Stomach smooth muscle (tissue), 2 donors: Measurements from ENCODE around the gene SLC25A29.
"Not testable (repeated sequence)": the region's sequence is repeated elsewhere in the genome, so short reads cannot be mapped to it uniquely, and the experiment has no call there.

ENCODE experiments used
- H3K27ac ChIP-seq: one replicate; pipeline ENCODE4 v1.7.0; 2013; ENCODE audit warnings: mild to moderate bottlenecking, low read length, inconsistent platforms
- H3K27me3 ChIP-seq, 2 donors: one replicate each; pipeline ENCODE4 v1.7.0; 2013; ENCODE audit warnings: low read length in 2 of 2; ENCODE audit not compliant: insufficient read depth in 2 of 2, control insufficient read depth in 1 of 2
- H3K36me3 ChIP-seq, 2 donors: one replicate each; pipeline ENCODE4 v1.7.0; 2013; ENCODE audit warnings: low read length in 2 of 2; ENCODE audit not compliant: control insufficient read depth in 2 of 2, insufficient read depth in 2 of 2
- H3K4me1 ChIP-seq: one replicate; pipeline ENCODE4 v1.7.0; 2013; ENCODE audit warnings: low read length; ENCODE audit not compliant: control insufficient read depth, insufficient read depth
- H3K4me3 ChIP-seq, 2 donors: one replicate each; pipeline ENCODE4 v1.7.0; 2013; ENCODE audit warnings: low read length in 2 of 2
- H3K9ac ChIP-seq, 2 donors: one replicate each; pipeline ENCODE4 v1.7.0; 2013; ENCODE audit warnings: low read length in 2 of 2, mild to moderate bottlenecking in 1 of 2
- H3K9me3 ChIP-seq, 2 donors: one replicate each; pipeline ENCODE4 v1.7.0; 2013; ENCODE audit warnings: low read length in 2 of 2; ENCODE audit not compliant: control insufficient read depth in 2 of 2
- donor health status: healthy.
- donor health status: Pancreatic carcinoma.

Gene SLC25A29

DNA sequence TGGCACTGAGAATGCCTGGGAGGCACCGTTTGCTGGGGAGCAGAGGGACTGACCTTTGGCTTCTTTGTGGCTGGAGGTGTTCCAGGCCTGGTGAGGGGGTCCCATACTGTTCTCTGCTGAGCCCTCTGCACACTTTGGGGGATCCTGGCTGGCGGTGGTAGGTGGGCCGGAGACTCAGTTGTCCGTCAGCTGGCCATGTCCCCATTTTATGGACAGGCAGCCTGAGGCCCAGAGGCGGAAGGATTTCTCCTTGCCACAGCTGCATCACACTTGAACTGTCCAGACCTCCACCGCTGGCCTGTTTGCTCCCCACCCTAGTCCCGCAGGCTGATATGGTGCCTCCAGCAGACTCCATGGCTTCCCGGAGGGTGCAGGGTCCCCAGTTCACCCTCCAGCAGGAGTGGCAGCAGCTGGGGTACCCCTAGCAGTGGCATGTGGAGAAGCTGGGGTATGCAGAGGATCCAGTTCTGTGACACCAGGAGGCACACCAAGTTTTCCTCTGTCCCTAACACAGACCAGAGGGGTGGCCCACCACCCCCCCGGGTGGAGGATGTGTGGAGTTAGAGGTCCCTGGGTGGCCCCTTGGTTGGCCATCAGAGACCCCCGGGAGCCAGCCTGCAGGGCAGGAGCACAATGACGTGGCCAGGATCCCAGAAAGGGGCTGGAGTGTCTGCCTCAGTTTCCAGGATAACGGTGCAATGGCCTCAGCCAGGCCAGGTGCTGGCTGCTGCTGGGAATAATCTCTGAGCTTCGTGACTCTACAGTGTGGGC lies 14.8 kb downstream of the SLC25A29 start:
- peaks cover 22% of the 10 kb centered on the region for H3K4me1 ChIP-seq
- peaks cover 0 to 8% of the 10 kb centered on the region in 2 donors for H3K36me3 ChIP-seq
- no peak overlapping the region for H3K4me3 ChIP-seq
- no peak overlapping the region for H3K27ac ChIP-seq
- no peaks in the 10 kb centered on the region for H3K9me3 ChIP-seq
- H3K9ac ChIP-seq = no peak overlapping the region
- H3K27me3 ChIP-seq = no peaks in the 10 kb centered on the region

DNA sequence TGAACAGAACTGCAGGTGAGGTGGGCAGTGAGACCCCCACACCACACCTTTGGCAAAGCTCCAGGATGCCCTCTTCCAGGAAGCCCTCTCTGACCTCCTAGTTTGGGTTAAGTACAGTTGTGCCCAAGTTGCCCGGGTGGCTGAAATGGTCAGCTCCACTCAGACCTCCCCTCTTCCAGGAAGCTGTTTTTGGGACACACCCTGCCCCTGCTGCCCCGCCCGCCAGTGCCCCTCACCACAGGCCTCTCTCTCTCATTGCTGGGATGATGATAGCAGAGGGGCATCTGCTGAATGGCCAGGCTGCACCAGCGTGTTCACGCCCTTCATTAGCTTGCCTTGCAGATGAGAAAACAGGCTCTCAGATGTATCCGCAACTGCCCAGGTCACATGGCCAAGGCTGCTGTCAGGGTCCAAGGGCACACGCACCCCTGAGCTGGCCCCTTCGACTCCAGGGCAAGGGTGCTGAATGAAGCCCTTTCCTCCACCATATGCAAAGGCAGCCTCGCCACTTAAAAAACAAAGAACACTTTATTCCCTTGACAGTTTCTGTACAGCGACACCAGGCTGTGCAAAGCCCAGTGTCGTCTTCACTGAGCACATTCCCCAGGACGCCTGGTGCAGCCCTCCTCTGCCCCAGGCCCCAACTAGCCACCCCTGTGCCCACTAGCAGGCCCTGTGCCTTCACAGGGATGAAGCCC lies 15.5 kb downstream of the SLC25A29 start:
- Histone ChIP-seq H3K27ac (no peak overlapping the region), H3K27me3 (no peaks in the 10 kb centered on the region), H3K4me1 (peaks cover 26% of the 10 kb centered on the region), H3K36me3 (peaks cover 0 to 8% of the 10 kb centered on the region in 2 donors), H3K9ac (no peak overlapping the region), H3K4me3 (no peak overlapping the region), H3K9me3 (no peaks in the 10 kb centered on the region)

DNA sequence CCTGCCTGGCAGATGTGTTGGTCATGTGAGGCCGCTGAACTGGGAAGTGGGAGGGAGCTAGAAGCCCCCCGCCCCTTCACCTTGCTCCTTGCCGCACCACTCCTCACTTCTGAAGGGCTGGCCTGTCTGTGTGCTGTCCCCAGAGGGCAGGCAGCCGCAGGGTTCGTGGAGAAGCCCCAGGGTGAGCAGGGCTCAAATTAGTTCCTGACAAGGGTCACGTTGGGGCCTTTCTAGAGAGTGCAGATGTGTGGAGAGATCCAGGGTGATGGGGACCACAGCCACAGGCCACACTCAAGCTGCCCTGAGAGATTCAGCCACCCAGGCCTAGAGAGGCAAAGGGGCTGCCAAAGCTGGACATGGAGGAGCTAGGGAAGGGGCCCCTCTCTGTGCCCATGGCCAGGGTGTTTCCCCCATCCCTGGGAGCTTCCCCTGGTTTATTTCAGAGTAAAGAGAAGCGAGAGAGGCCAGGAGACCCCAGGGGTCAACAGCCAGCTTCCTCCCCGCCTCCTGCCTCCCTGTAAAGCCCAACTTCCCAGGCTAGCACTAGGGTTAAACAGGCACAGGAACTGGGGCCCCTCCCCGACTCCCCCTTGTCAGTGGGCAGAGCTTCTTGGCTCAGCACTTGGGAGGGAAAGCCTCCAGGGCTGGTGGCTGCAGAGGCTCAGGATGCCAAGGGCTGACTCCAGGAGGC lies 16.2 kb downstream of the SLC25A29 start:
- Histone ChIP-seq H3K27ac (no peak overlapping the region), H3K4me1 (peaks cover 24% of the 10 kb centered on the region), H3K9me3 (no peaks in the 10 kb centered on the region), H3K4me3 (no peak overlapping the region), H3K9ac (no peak overlapping the region), H3K36me3 (peaks cover 0 to 8% of the 10 kb centered on the region in 2 donors), H3K27me3 (no peaks in the 10 kb centered on the region)

DNA sequence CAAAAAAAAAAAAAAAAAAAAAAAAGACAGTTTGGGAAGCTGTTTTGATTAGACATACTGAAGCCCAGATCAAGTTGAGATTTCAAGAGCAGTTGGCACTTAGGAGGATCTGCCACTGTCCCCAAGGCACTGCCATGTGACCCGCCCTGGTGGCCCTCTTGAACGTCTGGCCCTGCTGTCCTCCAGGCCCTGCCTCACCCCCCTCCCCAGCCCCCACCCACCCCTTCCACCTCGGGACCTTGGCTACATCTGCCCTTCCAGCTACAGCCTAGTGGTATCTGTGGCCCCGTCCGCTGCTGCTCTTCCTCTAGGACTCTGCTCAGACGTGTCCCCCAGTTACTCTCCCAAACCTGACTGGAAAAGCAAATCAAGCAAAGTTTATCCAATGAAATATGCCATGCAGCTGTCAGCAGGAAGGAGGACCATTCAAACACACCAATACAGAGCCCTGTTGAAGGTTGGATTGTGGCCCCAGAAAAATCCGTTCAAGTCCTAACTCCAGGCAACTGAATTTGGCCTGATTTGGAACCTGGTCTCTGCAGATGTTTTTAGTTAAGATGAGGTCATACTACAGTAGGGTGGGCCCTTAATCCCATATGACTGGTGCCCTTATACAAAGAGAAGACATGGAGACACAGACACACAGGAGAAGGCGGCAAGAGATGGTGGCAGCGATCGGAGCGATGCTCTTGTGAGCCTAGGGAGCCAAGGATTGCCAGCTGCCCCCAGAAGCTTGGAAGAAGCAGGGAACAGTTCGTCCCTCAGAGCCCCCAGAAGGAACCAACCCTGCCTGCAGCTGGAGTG lies 17.7 kb downstream of the SLC25A29 start:
- H3K9ac ChIP-seq = no peak overlapping the region
- no peaks in the 10 kb centered on the region for H3K27me3 ChIP-seq
- H3K36me3 ChIP-seq = peaks cover 0 to 8% of the 10 kb centered on the region in 2 donors
- H3K4me3 ChIP-seq = no peak overlapping the region
- H3K27ac ChIP-seq = no peak overlapping the region
- peaks cover 18% of the 10 kb centered on the region for H3K4me1 ChIP-seq
- no peaks in the 10 kb centered on the region for H3K9me3 ChIP-seq

DNA sequence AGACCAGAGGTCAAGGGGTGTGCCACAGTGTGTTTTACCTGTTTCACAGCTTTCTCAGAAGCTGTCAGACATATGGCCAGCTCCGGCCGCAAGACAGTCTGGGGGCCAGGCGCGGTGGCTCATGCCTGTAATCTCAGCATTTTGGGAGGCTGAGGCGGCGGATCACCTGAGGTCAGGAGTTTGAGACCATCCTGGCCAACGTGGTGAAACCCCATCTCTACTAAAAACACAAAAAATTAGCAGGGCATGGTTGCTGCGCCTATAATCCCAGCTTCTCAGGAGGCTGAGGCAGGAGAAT lies 18.3 kb downstream of the SLC25A29 start:
- H3K9ac ChIP-seq, H3K27me3 ChIP-seq, H3K9me3 ChIP-seq, H3K36me3 ChIP-seq, H3K27ac ChIP-seq, H3K4me3 ChIP-seq: not testable (repeated sequence)
- H3K4me1 ChIP-seq = peaks cover 18% of the 10 kb centered on the region

DNA sequence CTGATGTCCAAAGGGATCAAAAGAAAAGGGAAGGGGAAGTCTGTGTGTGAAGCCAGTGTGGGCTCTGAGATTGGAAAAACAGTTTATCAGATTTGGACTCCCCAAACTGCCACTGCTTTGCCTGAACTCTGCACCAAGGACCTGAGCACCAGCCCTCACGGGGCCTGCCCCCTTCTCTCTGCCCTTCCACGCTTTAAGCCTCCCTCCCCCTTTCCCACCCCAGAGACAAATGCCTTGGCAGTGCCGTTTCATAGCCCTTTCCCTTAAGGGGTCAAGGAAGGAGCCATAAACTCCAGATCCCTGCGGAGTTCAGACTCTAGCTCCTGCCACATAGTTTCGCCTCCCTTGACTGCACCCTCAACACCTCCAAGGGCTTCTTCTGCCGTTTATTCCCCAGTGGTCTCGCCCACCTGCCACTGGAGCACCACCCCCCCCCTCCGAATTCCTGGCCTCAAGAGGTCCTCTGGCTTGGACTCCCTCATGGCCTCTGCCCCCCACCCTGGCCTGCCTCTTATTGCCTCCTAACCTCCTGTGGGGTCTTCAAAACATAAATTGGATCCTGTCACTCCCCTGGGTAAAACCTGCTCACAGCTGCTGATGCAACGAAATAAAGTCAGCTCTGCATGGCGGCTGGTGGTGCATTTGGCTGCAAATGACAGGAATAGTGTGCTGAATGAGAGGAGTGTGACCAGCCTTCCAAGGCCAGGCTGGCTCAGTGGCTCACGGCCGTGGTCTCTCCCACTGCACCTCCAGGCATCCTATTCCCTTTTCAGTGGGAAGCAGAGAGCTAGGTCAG lies 18.8 kb downstream of the SLC25A29 start:
- H3K36me3 ChIP-seq = peaks cover 0 to 8% of the 10 kb centered on the region in 2 donors
- H3K9me3 ChIP-seq = no peaks in the 10 kb centered on the region
- peaks cover 18% of the 10 kb centered on the region for H3K4me1 ChIP-seq
- no peaks in the 10 kb centered on the region for H3K27me3 ChIP-seq
- H3K4me3 ChIP-seq = no peak overlapping the region
- H3K27ac ChIP-seq = no peak overlapping the region
- H3K9ac ChIP-seq = no peak overlapping the region

DNA sequence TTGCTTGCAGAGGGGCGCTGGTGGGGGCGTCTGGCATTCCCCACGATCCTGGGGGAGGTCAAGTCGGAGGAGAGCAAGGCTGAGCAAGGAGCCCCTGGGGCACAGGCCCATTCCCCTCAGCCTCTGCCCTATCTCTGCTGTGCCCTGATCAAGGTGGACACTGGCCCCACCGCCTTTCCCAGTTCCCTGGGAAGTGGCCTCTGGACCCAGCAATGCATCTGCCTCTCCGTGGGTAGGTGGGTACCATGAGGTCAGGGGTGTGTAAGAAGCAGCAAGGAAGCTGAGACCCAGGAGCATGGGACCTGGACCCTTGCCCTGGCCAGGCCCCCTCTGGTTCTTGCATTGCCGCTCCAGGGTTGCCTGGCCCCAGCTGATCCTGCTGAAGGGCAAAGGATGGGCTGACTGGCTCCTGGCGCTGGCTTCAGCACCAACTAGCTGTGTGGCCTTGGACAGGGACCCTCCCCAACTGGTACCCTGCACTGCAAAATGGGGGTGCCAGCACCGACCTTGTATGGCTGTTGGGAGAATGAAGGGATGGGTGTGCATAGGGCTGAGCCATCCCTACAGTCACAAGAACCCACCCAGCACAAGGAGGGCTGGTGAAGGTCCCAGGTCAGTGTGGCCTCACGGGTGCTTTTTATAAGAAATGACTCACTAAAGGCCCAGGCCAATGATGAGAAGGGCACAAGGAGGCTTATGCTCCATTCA lies 19.6 kb downstream of the SLC25A29 start:
- Histone ChIP-seq H3K27me3 (no peaks in the 10 kb centered on the region), H3K9ac (no peak overlapping the region), H3K27ac (no peak overlapping the region), H3K4me1 (peaks cover 21% of the 10 kb centered on the region), H3K9me3 (no peaks in the 10 kb centered on the region), H3K36me3 (peaks cover 0 to 5% of the 10 kb centered on the region in 2 donors), H3K4me3 (no peak overlapping the region)

DNA sequence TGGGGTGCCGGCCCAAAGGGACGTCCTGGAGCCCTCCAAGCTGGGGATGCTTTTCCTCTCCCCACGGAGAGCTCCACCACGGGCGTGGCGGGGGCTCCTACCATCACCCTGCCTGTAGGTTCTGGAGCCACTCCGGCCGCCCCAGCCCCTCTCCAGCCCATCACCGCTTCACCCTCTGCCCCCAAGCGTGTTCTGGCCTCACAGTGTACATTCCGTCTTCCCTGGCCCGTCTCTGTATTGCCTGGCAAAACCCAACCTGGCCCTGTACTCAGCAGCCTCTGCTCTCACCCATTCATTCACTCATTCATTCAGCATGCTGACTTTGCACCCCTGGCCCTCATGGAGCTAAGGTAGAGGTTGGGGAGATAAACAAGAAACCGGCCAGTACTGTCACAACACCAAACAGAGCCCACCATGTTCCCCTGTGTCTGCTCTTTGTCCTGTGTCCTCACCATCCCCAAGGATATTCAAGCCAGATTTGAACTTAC lies 20.3 kb downstream of the SLC25A29 start:
- peaks cover 20% of the 10 kb centered on the region for H3K4me1 ChIP-seq
- no peaks in the 10 kb centered on the region for H3K27me3 ChIP-seq
- peak overlapping the region; percentile 70 to 73 for H3K9ac ChIP-seq
- no peaks in the 10 kb centered on the region for H3K9me3 ChIP-seq
- peak overlapping the region; percentile 67 to 77 for H3K4me3 ChIP-seq
- H3K27ac ChIP-seq = no peak overlapping the region
- peaks cover 0 to 4% of the 10 kb centered on the region in 2 donors for H3K36me3 ChIP-seq

DNA sequence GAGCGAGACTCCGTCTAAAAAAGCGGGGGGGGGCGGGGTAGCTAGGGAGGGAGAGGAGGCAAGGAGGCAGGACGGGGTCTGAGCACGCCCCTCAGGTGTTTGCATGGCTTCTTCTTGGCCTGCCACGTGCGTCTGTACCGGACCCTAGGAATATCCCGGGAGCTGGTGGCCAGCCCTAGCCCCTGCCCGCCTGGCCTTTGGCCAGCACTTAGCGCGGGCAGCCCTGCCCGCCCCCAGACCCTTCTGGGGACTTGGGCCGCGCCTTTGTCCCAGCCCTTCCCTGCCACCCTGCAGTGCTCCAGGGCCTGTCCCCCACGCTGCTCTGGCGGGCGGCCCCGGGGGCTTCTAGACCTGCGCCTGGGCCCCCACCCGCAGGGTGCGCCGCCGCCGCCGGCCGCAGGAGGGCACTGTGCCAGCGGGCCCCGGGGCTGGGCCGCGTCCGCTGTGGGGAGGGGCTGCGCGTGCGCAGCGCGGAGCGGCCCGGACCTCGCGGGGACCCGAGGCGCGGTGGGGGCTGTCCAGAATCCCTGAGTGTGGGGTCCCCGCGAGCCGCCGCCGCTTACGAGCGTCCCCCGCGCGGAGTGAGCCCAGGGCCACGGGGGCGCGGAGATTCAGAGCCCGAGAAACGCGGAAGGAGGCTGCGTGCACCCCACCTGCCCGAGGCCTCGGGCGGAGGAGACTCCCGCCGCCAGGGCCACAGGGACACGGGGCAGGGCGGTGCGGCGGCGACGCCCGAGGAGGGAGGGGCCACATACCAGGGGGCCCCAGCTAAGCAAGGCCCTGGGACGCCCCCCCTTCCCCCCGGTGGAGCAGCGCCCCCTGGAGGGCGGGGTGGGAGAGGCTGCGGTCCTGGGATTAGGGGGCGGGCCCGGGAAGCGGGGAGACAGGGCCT lies 21.0 kb downstream of the SLC25A29 start:
- no peaks in the 10 kb centered on the region for H3K9me3 ChIP-seq
- peak overlapping the region; percentile 55 for H3K27ac ChIP-seq
- peaks cover 0 to 4% of the 10 kb centered on the region in 2 donors for H3K36me3 ChIP-seq
- H3K27me3 ChIP-seq = no peaks in the 10 kb centered on the region
- H3K9ac ChIP-seq = peak overlapping the region; percentile 70 to 73
- H3K4me3 ChIP-seq = peak overlapping the region; percentile 67 to 77
- H3K4me1 ChIP-seq = peaks cover 18% of the 10 kb centered on the region
